GM12878 (cell line): ENCODE measurements around the gene CYP27A1.

Experiments
- CHD1 ChIP-seq: IDR thresholded peaks from 2 replicates; pipeline ENCODE4 v1.6.1; 2012; ENCODE audit warnings: low read depth, low read length, improper control_type of control experiment
- CREB1 ChIP-seq: IDR thresholded peaks from 2 replicates; pipeline ENCODE4 v1.6.1; 2012; ENCODE audit warnings: low read depth, mild to moderate bottlenecking, inconsistent platforms
- DPF2 ChIP-seq: fragments of 450-650 bp; IDR thresholded peaks from 2 replicates; pipeline ENCODE4 v1.6.1; 2017; ENCODE audit warnings: mild to moderate bottlenecking
- ESRRA ChIP-seq: IDR thresholded peaks from 2 replicates; pipeline ENCODE4 v1.6.1; 2012; ENCODE audit warnings: mild to moderate bottlenecking, low read length, improper control_type of control experiment
- EZH2 ChIP-seq: IDR thresholded peaks from 2 replicates; pipeline ENCODE4 v1.6.1; 2012; ENCODE audit warnings: low read depth, mild to moderate bottlenecking, control low read depth, inconsistent platforms, low read length, borderline replicate concordance; ENCODE audit not compliant: control insufficient read depth
- MYC ChIP-seq: IDR thresholded peaks from 2 replicates; pipeline ENCODE4 v1.6.1; 2011; ENCODE audit warnings: mild to moderate bottlenecking, low read length, moderate library complexity, inconsistent platforms; ENCODE audit not compliant: insufficient read depth, insufficient replicate concordance, insufficient read length, severe bottlenecking
- POLR2A ChIP-seq: IDR thresholded peaks from 2 replicates; pipeline ENCODE4 v1.6.1; 2011; ENCODE audit warnings: low read depth, mild to moderate bottlenecking, low read length
- POLR2AphosphoS5 ChIP-seq: IDR thresholded peaks from 2 replicates; pipeline ENCODE4 v1.6.1; 2011; ENCODE audit warnings: mild to moderate bottlenecking, low read length, inconsistent platforms
- SMAD1 ChIP-seq: fragments of 450-650 bp; IDR thresholded peaks from 2 replicates; pipeline ENCODE4 v1.6.1; 2018; ENCODE audit warnings: mild to moderate bottlenecking, low read depth; ENCODE audit not compliant: partially characterized antibody
- TARDBP ChIP-seq: IDR thresholded peaks from 2 replicates; pipeline ENCODE4 v1.6.1; 2016; ENCODE audit warnings: borderline replicate concordance
- TF ChIP-seq, protein P1 (sequence below), 3 experiments: IDR thresholded peaks in 2 of 3; conservative IDR thresholded peaks in 1 of 3; 2 replicates each; pipeline ENCODE4 v1.5.1; 2011; ENCODE audit warnings: low read depth in 3 of 3, low read length in 3 of 3, mild to moderate bottlenecking in 3 of 3, control low read depth in 2 of 3, moderate library complexity in 2 of 3, inconsistent platforms in 1 of 3, mixed read lengths in 1 of 3; ENCODE audit not compliant: control insufficient read depth in 2 of 3, insufficient read depth in 1 of 3; ENCODE audit errors: extremely low read depth in 1 of 3
- TF ChIP-seq, protein P2 (sequence below): fragments of 450-650 bp; IDR thresholded peaks from 2 replicates; pipeline ENCODE4 v1.6.1; 2014; ENCODE audit warnings: mild to moderate bottlenecking

DNA sequence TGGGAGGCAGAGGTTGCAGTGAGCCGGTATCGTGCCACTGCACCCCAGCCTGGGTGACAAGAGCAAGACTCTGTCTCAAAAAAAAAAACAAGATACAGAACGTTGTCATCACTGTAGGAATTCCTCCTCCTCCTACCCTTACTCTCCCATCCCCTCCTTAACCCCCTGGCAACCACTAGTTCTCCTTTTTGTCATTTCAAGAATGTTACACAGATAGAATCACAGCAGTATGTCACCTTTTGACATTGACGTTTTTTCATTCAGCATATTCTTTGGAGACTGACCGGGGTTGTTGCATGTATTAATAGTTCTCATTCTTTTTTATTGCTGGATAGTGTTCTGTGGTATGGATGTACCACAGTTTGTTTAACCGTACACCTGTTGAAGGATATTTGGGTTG is 38.9 kb upstream of the CYP27A1 start:
- TF ChIP-seq TARDBP (no peak), CREB1 (peak; percentile 42; the same call in 1 of the 2 replicates), ESRRA (no peak), SMAD1 (no peak), EZH2 (no peak), DPF2 (no peak), POLR2A (no peak), MYC (no peak), POLR2AphosphoS5 (no peak), CHD1 (no peak)
- TF ChIP-seq, protein P1, sequence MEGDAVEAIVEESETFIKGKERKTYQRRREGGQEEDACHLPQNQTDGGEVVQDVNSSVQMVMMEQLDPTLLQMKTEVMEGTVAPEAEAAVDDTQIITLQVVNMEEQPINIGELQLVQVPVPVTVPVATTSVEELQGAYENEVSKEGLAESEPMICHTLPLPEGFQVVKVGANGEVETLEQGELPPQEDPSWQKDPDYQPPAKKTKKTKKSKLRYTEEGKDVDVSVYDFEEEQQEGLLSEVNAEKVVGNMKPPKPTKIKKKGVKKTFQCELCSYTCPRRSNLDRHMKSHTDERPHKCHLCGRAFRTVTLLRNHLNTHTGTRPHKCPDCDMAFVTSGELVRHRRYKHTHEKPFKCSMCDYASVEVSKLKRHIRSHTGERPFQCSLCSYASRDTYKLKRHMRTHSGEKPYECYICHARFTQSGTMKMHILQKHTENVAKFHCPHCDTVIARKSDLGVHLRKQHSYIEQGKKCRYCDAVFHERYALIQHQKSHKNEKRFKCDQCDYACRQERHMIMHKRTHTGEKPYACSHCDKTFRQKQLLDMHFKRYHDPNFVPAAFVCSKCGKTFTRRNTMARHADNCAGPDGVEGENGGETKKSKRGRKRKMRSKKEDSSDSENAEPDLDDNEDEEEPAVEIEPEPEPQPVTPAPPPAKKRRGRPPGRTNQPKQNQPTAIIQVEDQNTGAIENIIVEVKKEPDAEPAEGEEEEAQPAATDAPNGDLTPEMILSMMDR (IDR thresholded peaks at IDR 0.05 in 2 of 3, conservative IDR thresholded peaks at IDR 0.05 in 1 of 3; ENCODE audit: control insufficient read depth in 2 of 3, extremely low read depth in 1 of 3, insufficient read depth in 1 of 3, low read depth in 3 of 3, low read length in 3 of 3) = no peak
- TF ChIP-seq, protein P2, sequence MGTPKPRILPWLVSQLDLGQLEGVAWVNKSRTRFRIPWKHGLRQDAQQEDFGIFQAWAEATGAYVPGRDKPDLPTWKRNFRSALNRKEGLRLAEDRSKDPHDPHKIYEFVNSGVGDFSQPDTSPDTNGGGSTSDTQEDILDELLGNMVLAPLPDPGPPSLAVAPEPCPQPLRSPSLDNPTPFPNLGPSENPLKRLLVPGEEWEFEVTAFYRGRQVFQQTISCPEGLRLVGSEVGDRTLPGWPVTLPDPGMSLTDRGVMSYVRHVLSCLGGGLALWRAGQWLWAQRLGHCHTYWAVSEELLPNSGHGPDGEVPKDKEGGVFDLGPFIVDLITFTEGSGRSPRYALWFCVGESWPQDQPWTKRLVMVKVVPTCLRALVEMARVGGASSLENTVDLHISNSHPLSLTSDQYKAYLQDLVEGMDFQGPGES = no peak
